Hair follicle dermal papilla cell (primary cell): ENCODE measurements around the gene NCLN. TPM values are rescaled to one million over a fixed set of nuclear protein-coding genes. Genes with fewer than 3 reads are reported as not detected.

Experiments
- total RNA-seq: library from RNA; depleted of rRNA; stranded (reverse); fragments of >200 nt; gene quantifications from 2 replicates; pipeline ENCODE4 v1.2.3, GENCODE V29; 2012

Gene NCLN
- total RNA-seq = 37.3 TPM in 2 replicates

GRCh38 chr19:3185461-3186159, at the start of gene NCLN:
TSS of gene NCLN (plus strand) at chr19:3185930. CDS start at chr19:3186031, 101 bp downstream.

GRCh38 chr19:3135961-3136683, 49.6 kb upstream of the NCLN start, which contains the start of gene GNA15:
TSS of gene GNA15 (plus strand) at chr19:3136033. CDS start at chr19:3136451, 418 bp downstream.

GRCh38 chr19:3178377-3178972, 7.3 kb upstream of the NCLN start, which contains the start of gene S1PR4:
TSS of gene S1PR4 (plus strand) at chr19:3178769. CDS start at chr19:3178793, 24 bp downstream.

DNA sequence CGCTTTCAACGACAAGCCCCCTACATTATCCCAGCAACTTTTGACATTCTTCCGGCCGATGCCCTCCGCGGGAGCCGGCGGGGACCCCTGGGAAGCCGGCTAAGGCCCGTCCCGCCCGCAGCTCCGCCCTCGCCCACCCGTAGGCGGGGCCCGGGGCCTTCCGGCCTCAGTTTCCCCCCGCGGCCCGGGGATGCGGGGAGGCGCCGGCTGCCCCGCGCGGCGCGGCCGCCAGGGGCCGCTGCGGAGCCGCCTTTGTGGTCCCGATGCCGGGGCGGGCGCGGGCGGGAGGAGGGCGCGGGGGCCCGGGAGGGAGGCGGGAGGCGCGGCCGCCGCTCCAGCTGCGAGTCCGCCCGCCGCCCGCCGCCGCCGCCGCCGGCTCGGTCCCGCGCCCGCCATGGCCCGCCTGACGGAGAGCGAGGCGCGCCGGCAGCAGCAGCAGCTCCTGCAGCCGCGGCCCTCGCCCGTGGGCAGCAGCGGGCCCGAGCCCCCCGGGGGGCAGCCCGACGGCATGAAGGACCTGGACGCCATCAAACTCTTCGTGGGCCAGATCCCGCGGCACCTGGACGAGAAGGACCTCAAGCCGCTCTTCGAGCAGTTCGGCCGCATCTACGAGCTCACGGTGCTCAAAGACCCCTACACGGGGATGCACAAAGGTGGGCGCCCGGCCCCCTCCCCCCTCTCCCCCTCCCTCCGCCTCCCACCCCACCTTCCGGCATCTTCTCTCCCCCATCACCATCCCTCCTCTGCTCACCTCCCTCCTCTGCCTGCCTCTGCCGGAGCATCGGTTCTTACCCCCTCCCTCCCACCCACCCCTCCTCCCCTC, 38.8 kb downstream of the NCLN start, which contains the start of gene CELF5:
TSS of gene CELF5 (plus strand) at position 316 of the 823 bp plus-strand sequence. CDS start at position 395, 79 bp downstream.

Other genes starting within 250 kb of the NCLN start
- 2.9 and 5.3 TPM in 2 replicates for gene ZNF77, start 241.0 kb upstream of the NCLN start, total RNA-seq
- gene TLE6, start 208.4 kb upstream of the NCLN start, total RNA-seq = 1.1 and 2.3 TPM in 2 replicates
- gene TLE2, start 156.7 kb upstream of the NCLN start, total RNA-seq = 2.3 and 3.4 TPM in 2 replicates
- 343 and 350 TPM in 2 replicates for gene TLE5, start 123.4 kb upstream of the NCLN start, total RNA-seq
- gene GNA11, start 91.6 kb upstream of the NCLN start, total RNA-seq = 70.2 and 79.3 TPM in 2 replicates
- gene GNA15, start 49.9 kb upstream of the NCLN start, total RNA-seq = 0.16 TPM in 1 of 2 replicates, not detected in the other
- not detected in 2 replicates for gene S1PR4, start 7.2 kb upstream of the NCLN start, total RNA-seq
- gene CELF5, start 38.7 kb downstream of the NCLN start, total RNA-seq = 0.12 TPM in 1 of 2 replicates, not detected in the other
- gene NFIC, start 180.7 kb downstream of the NCLN start, total RNA-seq = 93.6 and 102 TPM in 2 replicates